Measurements from ENCODE around the gene SELENBP1. TPM values are rescaled to one million over a fixed set of nuclear protein-coding genes. Genes with fewer than 3 reads are reported as not detected.

The SELENBP1 gene
- 1.0 and 2.7 TPM in 2 replicates for total RNA-seq

DNA sequence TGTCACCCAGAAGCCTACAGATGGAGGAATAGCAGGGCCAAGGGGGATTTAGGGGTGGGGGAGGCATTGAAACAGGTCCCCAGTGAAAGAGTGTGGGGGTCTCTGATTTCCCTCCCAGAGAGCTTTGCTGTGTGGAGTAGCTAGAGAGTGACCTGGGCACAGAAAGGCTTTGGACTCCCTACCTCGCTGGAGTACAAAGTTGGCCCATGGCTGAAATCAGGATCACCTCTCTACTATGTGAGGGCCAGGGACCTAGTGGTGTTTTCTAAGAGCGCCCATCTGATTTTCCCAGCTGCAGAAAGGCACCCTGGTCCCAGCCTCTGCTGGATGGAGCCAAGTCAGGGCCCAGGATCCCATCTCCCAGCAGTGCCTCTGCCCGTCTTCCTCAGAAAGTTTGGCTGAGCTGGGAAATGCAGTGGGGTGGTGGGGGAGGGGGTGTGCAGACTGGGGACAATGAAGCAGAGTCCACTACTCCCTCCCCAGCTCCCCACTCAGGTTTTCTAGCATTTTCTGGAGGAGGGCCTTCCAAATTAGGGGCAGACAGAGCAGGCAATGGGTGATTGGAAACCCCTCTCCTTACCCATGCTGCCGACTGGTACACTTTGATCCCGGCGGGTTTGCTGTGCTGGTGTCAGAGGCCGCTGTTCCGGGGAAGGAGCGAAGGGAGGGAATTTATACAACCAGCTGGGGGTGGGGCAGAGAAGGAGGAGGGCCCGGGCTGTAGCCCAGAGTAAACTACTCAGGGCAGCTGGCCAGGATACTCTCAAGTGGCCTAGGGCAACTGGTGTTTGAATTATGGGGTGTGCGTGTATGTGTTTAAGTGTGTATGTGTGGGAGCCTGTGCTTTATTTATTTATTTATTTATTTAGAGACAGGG, at the start of gene SELENBP1:
TSS of gene SELENBP1 (minus strand) at position 648 of the 877 bp plus-strand sequence. CDS start at position 584, 64 bp downstream.

GRCh38 chr1:151399324-151400171, 27.0 kb upstream of the SELENBP1 start, which contains the start of gene PSMB4:
Gene PSMB4, plus strand, starts transcription at chr1:151399573. Its CDS starts 15 bp downstream, at chr1:151399588.

GRCh38 chr1:151346769-151347522, 25.6 kb downstream of the SELENBP1 start, which contains the start of gene RFX5:
Gene RFX5, minus strand, starts transcription at chr1:151347252. Its CDS starts 932 bp downstream, at chr1:151346320.

DNA sequence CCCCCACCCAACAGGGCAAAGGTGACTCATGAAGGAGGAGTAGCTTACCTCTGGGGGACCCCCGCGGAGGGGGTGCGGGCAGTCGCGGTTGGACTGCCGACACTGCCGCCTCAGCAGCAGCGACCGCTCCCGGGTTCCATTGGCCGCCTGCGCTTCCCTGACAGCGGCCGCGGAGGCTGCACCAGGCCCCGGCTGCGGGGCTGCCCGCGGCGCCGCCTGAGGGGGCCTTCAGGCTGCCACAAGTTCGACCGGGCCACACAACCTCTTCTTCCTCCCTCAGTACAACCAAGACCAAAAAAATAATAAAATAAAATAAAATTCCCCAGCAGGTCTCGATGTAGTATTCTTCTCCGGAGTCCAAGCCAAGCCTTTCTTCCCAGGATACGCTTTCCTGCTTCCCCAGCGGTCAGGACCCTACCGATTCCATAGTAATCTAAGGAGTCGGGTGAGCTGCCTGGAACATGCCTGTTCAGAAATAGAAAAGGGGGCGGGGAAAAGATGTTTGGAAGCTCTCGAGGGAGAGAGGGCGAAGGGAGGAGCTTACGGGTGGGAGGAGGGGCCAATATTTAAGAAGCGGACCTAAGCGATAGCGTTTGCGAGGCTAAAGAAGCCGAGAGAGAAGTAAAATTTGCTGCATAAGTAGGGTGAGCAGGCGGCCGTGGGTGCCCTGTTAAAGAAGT, 45.1 kb downstream of the SELENBP1 start, which contains the start of gene PI4KB:
TSS of gene PI4KB (minus strand) at position 194 of the 680 bp plus-strand sequence. CDS start 10,935 bp downstream, outside the sequence.

Other genes starting within 250 kb of the SELENBP1 start
- 0.34 and 1.3 TPM in 2 replicates for gene SEMA6C, start 226.1 kb downstream of the SELENBP1 start, total RNA-seq
- gene TNFAIP8L2, start 216.1 kb downstream of the SELENBP1 start, total RNA-seq, result not detected in 2 replicates
- 5.8 and 6.5 TPM in 2 replicates for gene LYSMD1, start 206.8 kb downstream of the SELENBP1 start, total RNA-seq
- gene SCNM1, start 206.6 kb downstream of the SELENBP1 start, total RNA-seq, result 24.1 and 24.3 TPM in 2 replicates
- 0.21 TPM in 1 of 2 replicates, not detected in the other for gene TMOD4, start 196.7 kb downstream of the SELENBP1 start, total RNA-seq
- gene VPS72, start 182.5 kb downstream of the SELENBP1 start, total RNA-seq, result 48.7 and 56.0 TPM in 2 replicates
- gene PIP5K1A, start 174.2 kb downstream of the SELENBP1 start, total RNA-seq, result 84.6 and 96.4 TPM in 2 replicates
- gene PSMD4, start 118.0 kb downstream of the SELENBP1 start, total RNA-seq, result 166 and 202 TPM in 2 replicates
- 12.3 and 17.9 TPM in 2 replicates for gene ZNF687, start 90.4 kb downstream of the SELENBP1 start, total RNA-seq
- gene PI4KB, start 45.3 kb downstream of the SELENBP1 start, total RNA-seq, result 27.7 and 51.7 TPM in 2 replicates
- gene RFX5, start 25.5 kb downstream of the SELENBP1 start, total RNA-seq, result 11.3 and 37.7 TPM in 2 replicates
- gene PSMB4, start 26.9 kb upstream of the SELENBP1 start, total RNA-seq, result 210 and 365 TPM in 2 replicates
- gene POGZ, start 86.8 kb upstream of the SELENBP1 start, total RNA-seq, result 7.2 and 28.2 TPM in 2 replicates
- gene CGN, start 138.7 kb upstream of the SELENBP1 start, total RNA-seq, result 1.7 and 5.8 TPM in 2 replicates
- gene TUFT1, start 167.6 kb upstream of the SELENBP1 start, total RNA-seq, result 58.3 and 135 TPM in 2 replicates
- 28.7 and 56.9 TPM in 2 replicates for gene SNX27, start 239.3 kb upstream of the SELENBP1 start, total RNA-seq